Sigmoid colon (tissue), 4 donors: Measurements from ENCODE around the gene NUCB2.

Source experiments
- POLR2AphosphoS5 ChIP-seq, 4 donors: sonication (generic); formaldehyde crosslinking; IDR thresholded peaks; one replicate each; pipeline ENCODE4 v1.6.1; 2017; ENCODE audit warnings: antibody characterized with exemption in 4 of 4
- TF ChIP-seq, protein P1 (sequence below), 4 experiments: fragments of 450-650 bp in 3 of 4; fragments of 200-600 bp in 1 of 4; IDR thresholded peaks; one replicate each; pipeline ENCODE4 v1.5.1; 2016 to 2019; ENCODE audit warnings: antibody characterized with exemption in 4 of 4, mild to moderate bottlenecking in 3 of 4, moderate library complexity in 2 of 4

GRCh38 chr11:17293311-17293710 lies 16.8 kb downstream of the NUCB2 start:
- no peak for TF ChIP-seq POLR2AphosphoS5 (IDR thresholded peaks at IDR 0.05)
- TF ChIP-seq, protein P1, sequence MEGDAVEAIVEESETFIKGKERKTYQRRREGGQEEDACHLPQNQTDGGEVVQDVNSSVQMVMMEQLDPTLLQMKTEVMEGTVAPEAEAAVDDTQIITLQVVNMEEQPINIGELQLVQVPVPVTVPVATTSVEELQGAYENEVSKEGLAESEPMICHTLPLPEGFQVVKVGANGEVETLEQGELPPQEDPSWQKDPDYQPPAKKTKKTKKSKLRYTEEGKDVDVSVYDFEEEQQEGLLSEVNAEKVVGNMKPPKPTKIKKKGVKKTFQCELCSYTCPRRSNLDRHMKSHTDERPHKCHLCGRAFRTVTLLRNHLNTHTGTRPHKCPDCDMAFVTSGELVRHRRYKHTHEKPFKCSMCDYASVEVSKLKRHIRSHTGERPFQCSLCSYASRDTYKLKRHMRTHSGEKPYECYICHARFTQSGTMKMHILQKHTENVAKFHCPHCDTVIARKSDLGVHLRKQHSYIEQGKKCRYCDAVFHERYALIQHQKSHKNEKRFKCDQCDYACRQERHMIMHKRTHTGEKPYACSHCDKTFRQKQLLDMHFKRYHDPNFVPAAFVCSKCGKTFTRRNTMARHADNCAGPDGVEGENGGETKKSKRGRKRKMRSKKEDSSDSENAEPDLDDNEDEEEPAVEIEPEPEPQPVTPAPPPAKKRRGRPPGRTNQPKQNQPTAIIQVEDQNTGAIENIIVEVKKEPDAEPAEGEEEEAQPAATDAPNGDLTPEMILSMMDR (IDR thresholded peaks at IDR 0.05) = no peak
